Measurements from ENCODE around the gene RPS3A. TPM values are rescaled to one million over a fixed set of nuclear protein-coding genes. Genes with fewer than 3 reads are reported as not detected.

RPS3A gene
- total and polyA plus RNA-seq, 9 of the 15 experiments (the other 6 are each of a cell fraction or from before 2014, with no cell fraction given): 2,102 to 5,488 (median 3,554) TPM

- ATAC-seq (no peak), FAIRE-seq (no peak), DNase-seq (ENCODE audit: extremely low read depth in 1 of 4, low spot score in 3 of 4) (no peak)
- CTCF ChIA-PET (ENCODE audit: low intra/inter-chr PET ratio): no interaction called here
- Histone ChIP-seq H3K9me1 (ENCODE audit: control insufficient read depth, insufficient read depth, low read length) (no peaks in the 10 kb centered on the region), H3K4me2 (ENCODE audit: insufficient read depth, low read length) (no peak overlapping the region), H3K36me3 (ENCODE audit: control insufficient read depth, insufficient read depth, low read length) (no peaks in the 10 kb centered on the region), H3K9ac (ENCODE audit: insufficient read depth in 1 of 2, low read depth in 2 of 2, low read length in 2 of 2) (no peak overlapping the region), H3K27ac (ENCODE audit: extremely low read depth, low read depth, low read length) (no peak overlapping the region), H3K9me3 (replicated peaks; ENCODE audit: control insufficient read depth, insufficient read depth, low read depth, low read length) (no peaks in the 10 kb centered on the region), H3K4me3 (no peak overlapping the region), H3K79me2 (ENCODE audit: control insufficient read depth, insufficient read depth, low read length) (no peaks in the 10 kb centered on the region), H3K27me3 (ENCODE audit: control insufficient read depth in 2 of 2, insufficient read depth in 2 of 2, low read length in 2 of 2) (no peaks in the 10 kb centered on the region), H2AFZ (ENCODE audit: low read depth, low read length) (no peak overlapping the region), H4K20me1 (replicated peaks; ENCODE audit: control insufficient read depth, insufficient read depth, low read length) (no peaks in the 10 kb centered on the region), H3K4me1 (replicated peaks in 1 of 2; ENCODE audit: control insufficient read depth in 2 of 2, insufficient read depth in 2 of 2, low read length in 2 of 2) (0 out of 5 replicates have a peak, but pooled peaks cover 2 to 3% of the 10 kb centered on the region in 2 experiments)
- in situ Hi-C loops (cut with MboI) (no loop called here), intact Hi-C loops (cut with micrococcal nuclease) (no loop called here)
- 60% methylated on average over 3 of the region's 3 CpGs for WGBS (ENCODE audit: insufficient coverage, low coverage, missing lambda C conversion rate)
- BruUV-seq (replicated peaks): no TSS peak
- TF ChIP-seq CSDE1 (IDR thresholded peaks at IDR 0.05): no peak
- no peak for TF ChIP-seq ZZZ3 (IDR thresholded peaks at IDR 0.05)
- POLR2A ChIA-PET: no interaction called here
Measured at GRCh38 chr4:151093203-151093602, 6.2 kb upstream of the RPS3A start.

- TF ChIP-seq C11orf30 (IDR thresholded peaks at IDR 0.05; ENCODE audit: low read depth): peak; percentile 23; the same call in 1 of the 2 replicates
- TF ChIP-seq RBM14 (IDR thresholded peaks at IDR 0.05; ENCODE audit: borderline replicate concordance, insufficient read depth, low read depth, low read length): no peak
- no peak for TF ChIP-seq HMG20B (CRISPR knock-in tag; IDR thresholded peaks at IDR 0.05)
- no peak for TF ChIP-seq ZNF518B (CRISPR knock-in tag; IDR thresholded peaks at IDR 0.05)
- peak; percentile 36 for TF ChIP-seq ZNF316 (IDR thresholded peaks at IDR 0.05)
- FAIRE-seq (no peak), ATAC-seq (no peak), DNase-seq (ENCODE audit: extremely low read depth in 1 of 4, low spot score in 3 of 4) (no peak)
- Histone ChIP-seq H3K4me3 (no peak overlapping the region), H3K36me3 (ENCODE audit: control insufficient read depth, insufficient read depth, low read length) (no peaks in the 10 kb centered on the region), H3K79me2 (ENCODE audit: control insufficient read depth, insufficient read depth, low read length) (no peaks in the 10 kb centered on the region), H3K27me3 (ENCODE audit: control insufficient read depth in 2 of 2, insufficient read depth in 2 of 2, low read length in 2 of 2) (no peaks in the 10 kb centered on the region), H3K4me2 (ENCODE audit: insufficient read depth, low read length) (no peak overlapping the region), H3K9me1 (ENCODE audit: control insufficient read depth, insufficient read depth, low read length) (no peaks in the 10 kb centered on the region), H2AFZ (ENCODE audit: low read depth, low read length) (no peak overlapping the region), H3K9me3 (replicated peaks; ENCODE audit: control insufficient read depth, insufficient read depth, low read depth, low read length) (no peaks in the 10 kb centered on the region), H3K27ac (ENCODE audit: extremely low read depth, low read depth, low read length) (no peak overlapping the region), H3K4me1 (replicated peaks in 1 of 2; ENCODE audit: control insufficient read depth in 2 of 2, insufficient read depth in 2 of 2, low read length in 2 of 2) (peaks cover 7 to 11% of the 10 kb centered on the region in 2 experiments; a peak in 3 of 5 replicates), H4K20me1 (replicated peaks; ENCODE audit: control insufficient read depth, insufficient read depth, low read length) (no peaks in the 10 kb centered on the region), H3K9ac (ENCODE audit: insufficient read depth in 1 of 2, low read depth in 2 of 2, low read length in 2 of 2) (no peak overlapping the region)
- CTCF ChIA-PET (ENCODE audit: low intra/inter-chr PET ratio): no interaction called here
- BruUV-seq (replicated peaks): no TSS peak
- POLR2A ChIA-PET: interaction anchor here (0.6 to 0.8 kb wide), 2 partner anchors 9 to 11 kb away, joined by 3 read pairs; no protein-coding TSS in a partner anchor
- 28% methylated on average over 2 of the region's 2 CpGs for WGBS (ENCODE audit: insufficient coverage, low coverage, missing lambda C conversion rate)
- intact Hi-C loops (cut with micrococcal nuclease): no loop called here
- in situ Hi-C loops (cut with MboI): no loop called here
Measured at GRCh38 chr4:151094290-151094751, 5.1 kb upstream of the RPS3A start.
